Activated B cell treated with CpG ODN at 0.5 μM for 24 hours (primary cell): ENCODE results near the gene MGAT5. TPM values are rescaled to one million over a fixed set of nuclear protein-coding genes. Genes with fewer than 3 reads are reported as not detected.

Experiments
- ATAC-seq: fragments of 200-7000 bp; cut with Tn5 transposase; one replicate; pipeline ENCODE4 v1.10.0; 2021; ENCODE audit warnings: low read depth, mild to moderate bottlenecking, moderate library complexity
- CTCF ChIA-PET: fragments of 350-600 bp; sonication (Branson Sonifier 250); formaldehyde crosslinking; loops from one replicate; lab custom pipeline; 2021; ENCODE audit warnings: antibody characterized with exemption; lab: Charles Lee
- POLR2A ChIA-PET: fragments of 350-600 bp; sonication (Branson Sonifier 250); formaldehyde crosslinking; loops from one replicate; lab custom pipeline; 2021; ENCODE audit warnings: antibody characterized with exemption; lab: Charles Lee
- DNase-seq: peaks from one replicate; pipeline ENCODE4 v3.0.0; 2022
- H3K27ac Mint-ChIP-seq: one replicate; pipeline ENCODE4 v1.8.0; 2020; ENCODE audit warnings: mixed read lengths
- H3K27me3 Mint-ChIP-seq: one replicate; pipeline ENCODE4 v1.8.0; 2021; ENCODE audit warnings: mixed read lengths
- H3K36me3 Mint-ChIP-seq: one replicate; pipeline ENCODE4 v1.8.0; 2021; ENCODE audit warnings: low read depth, mixed read lengths
- H3K4me1 Mint-ChIP-seq: one replicate; pipeline ENCODE4 v1.8.0; 2021; ENCODE audit warnings: mixed read lengths
- H3K4me3 Mint-ChIP-seq: one replicate; pipeline ENCODE4 v1.8.0; 2020; ENCODE audit warnings: mild to moderate bottlenecking, mixed read lengths
- H3K9me3 Mint-ChIP-seq: one replicate; pipeline ENCODE4 v1.8.0; 2020; ENCODE audit warnings: mixed read lengths
- intact Hi-C: fragments of 100-400 bp; cut with micrococcal nuclease; formaldehyde crosslinking; loops from one replicate; pipeline ENCODE4 v1.15.1; 2024
- total RNA-seq: library from RNA; stranded (reverse); gene quantifications from 2 replicates; pipeline ENCODE4 v1.2.3, GENCODE V29; 2022
- TF ChIP-seq, protein P1 (sequence below): fragments of 200-600 bp; IDR thresholded peaks from one replicate; pipeline ENCODE4 v1.8.0; 2022; ENCODE audit warnings: antibody characterized with exemption, mild to moderate bottlenecking

MGAT5 gene
- total RNA-seq, 1 donor from 2014 or later: 66.7 TPM

DNA sequence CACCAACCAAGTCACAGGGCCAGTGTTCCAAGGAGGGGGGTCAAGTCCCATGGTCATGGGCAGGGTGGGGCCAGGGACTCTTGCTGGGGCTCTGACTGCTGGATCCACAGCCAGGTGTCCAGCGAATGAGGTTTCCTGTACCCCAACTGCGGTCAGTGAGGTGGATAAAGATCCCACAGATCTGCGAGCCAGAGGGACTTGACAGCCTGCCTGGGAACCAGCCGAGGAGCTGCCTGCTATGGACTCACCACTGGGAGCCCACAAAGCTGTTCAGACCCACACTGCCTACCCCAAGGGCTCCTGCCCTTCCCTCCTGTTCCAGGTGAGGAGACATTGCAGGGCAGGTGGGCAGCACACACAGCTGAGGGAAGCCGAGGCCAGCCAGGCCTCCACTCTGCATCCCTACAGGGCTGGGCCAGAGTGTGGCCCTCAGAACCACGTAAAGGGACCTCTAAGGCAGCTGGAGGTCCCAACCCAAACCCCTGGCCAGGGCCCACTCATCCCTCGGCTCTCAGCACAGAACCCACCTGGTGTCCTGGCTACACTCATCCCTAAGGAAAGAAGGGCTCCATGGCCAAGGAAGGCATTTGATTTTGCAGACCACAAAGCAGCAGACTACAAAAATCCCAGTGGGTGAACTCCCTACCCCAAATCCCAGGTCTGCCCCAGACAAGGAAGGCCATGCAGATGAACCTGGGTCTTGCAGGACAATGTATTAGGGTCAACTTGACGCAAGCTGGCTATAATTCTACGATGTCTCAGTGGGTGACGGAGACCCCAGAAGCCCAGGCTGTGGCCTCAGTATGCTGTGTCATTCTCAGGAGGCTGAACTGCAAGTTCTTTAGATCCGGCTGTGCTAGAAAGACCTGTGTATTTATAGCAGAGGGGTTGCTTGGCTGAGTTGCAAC lies 209.2 kb downstream of the MGAT5 start:
- ATAC-seq (no peak), DNase-seq (no peak)
- TF ChIP-seq, protein P1, sequence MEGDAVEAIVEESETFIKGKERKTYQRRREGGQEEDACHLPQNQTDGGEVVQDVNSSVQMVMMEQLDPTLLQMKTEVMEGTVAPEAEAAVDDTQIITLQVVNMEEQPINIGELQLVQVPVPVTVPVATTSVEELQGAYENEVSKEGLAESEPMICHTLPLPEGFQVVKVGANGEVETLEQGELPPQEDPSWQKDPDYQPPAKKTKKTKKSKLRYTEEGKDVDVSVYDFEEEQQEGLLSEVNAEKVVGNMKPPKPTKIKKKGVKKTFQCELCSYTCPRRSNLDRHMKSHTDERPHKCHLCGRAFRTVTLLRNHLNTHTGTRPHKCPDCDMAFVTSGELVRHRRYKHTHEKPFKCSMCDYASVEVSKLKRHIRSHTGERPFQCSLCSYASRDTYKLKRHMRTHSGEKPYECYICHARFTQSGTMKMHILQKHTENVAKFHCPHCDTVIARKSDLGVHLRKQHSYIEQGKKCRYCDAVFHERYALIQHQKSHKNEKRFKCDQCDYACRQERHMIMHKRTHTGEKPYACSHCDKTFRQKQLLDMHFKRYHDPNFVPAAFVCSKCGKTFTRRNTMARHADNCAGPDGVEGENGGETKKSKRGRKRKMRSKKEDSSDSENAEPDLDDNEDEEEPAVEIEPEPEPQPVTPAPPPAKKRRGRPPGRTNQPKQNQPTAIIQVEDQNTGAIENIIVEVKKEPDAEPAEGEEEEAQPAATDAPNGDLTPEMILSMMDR: no peak
- peaks cover 6% of the 10 kb centered on the region for H3K4me1 Mint-ChIP-seq
- POLR2A ChIA-PET: no interaction called here
- no peak overlapping the region for H3K4me3 Mint-ChIP-seq
- intact Hi-C loops: no loop called here
- no peaks in the 10 kb centered on the region for H3K9me3 Mint-ChIP-seq
- peaks cover 2% of the 10 kb centered on the region for H3K36me3 Mint-ChIP-seq
- no peaks in the 10 kb centered on the region for H3K27me3 Mint-ChIP-seq
- CTCF ChIA-PET: no interaction called here
- no peak overlapping the region for H3K27ac Mint-ChIP-seq

DNA sequence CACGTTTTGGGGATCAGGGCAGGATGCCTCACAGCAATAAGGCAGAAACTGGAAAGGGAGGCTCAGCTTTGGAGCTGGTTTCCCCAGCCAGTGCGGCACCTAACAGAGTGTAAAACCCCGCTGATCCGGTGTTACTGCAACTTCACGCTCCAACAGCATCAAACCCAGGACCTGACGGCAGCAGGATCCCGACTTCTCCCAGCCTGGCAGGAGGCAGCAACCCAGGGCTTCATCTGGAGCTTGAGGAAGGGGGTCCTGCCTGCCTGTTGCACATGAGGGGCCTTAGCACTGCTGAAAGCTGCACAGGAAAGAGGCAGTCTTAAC lies 209.8 kb downstream of the MGAT5 start:
- Mint-ChIP-seq H3K4me1 (peaks cover 6% of the 10 kb centered on the region), H3K27ac (no peak overlapping the region), H3K36me3 (peaks cover 2% of the 10 kb centered on the region), H3K4me3 (no peak overlapping the region), H3K9me3 (no peaks in the 10 kb centered on the region), H3K27me3 (no peaks in the 10 kb centered on the region)
- TF ChIP-seq, protein P1: no peak
- DNase-seq: no peak
- ChIA-PET CTCF (no interaction called here), POLR2A (no interaction called here)
- intact Hi-C loops: no loop called here
- no peak for ATAC-seq

DNA sequence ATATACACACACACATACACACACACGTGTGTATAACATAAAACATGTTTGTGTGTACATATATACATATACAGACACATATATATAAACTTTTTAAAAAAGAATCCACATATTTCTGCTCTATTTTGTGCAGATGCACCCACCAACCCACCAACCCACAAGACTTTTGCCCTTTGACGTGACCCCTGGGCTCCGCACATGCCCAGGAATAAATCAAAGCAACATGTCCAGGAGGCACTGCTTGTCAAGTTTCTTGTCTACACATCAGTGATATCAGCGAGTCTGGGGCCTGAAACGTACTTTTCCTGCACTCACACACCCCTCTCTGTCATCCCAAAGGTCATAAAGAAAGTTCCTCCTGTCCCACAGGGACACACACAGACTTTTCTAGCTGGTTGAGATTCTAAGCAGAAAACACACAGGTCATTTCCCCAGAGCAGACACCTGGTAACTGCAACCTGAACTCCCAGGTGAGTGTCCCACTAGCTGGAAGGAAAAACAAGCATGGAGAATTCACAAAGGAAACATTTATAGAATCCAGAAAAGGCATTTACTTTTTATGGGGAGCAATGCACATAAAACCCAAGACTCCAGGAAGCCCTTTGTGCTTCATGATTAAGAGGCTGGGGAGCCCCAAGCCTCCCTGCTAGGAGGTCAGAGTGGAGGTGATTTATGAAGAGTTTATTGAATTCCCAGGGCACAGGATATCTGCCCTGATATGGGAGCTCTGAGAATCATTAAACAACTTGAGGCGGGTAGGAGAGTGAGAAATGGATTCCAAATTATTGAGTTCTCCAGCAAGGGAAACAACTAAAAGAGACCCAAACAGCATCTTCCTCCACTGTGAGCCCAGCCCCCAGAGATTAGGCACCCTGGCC lies 211.6 kb downstream of the MGAT5 start:
- ATAC-seq: no peak
- intact Hi-C loops: loop anchor here (1.0 kb wide), 2 partner anchors 227 to 433 kb away; no protein-coding TSS in a partner anchor
- POLR2A ChIA-PET: no interaction called here
- Mint-ChIP-seq H3K27ac (no peak overlapping the region), H3K4me1 (peaks cover 4% of the 10 kb centered on the region), H3K9me3 (no peaks in the 10 kb centered on the region), H3K4me3 (no peak overlapping the region), H3K27me3 (no peaks in the 10 kb centered on the region), H3K36me3 (peaks cover 2% of the 10 kb centered on the region)
- CTCF ChIA-PET: interaction anchor here (1.2 to 1.8 kb wide), 2 partner anchors 301 to 433 kb away, joined by 3 to 4 read pairs; no protein-coding TSS in a partner anchor
- DNase-seq: no peak
- TF ChIP-seq, protein P1: no peak

DNA sequence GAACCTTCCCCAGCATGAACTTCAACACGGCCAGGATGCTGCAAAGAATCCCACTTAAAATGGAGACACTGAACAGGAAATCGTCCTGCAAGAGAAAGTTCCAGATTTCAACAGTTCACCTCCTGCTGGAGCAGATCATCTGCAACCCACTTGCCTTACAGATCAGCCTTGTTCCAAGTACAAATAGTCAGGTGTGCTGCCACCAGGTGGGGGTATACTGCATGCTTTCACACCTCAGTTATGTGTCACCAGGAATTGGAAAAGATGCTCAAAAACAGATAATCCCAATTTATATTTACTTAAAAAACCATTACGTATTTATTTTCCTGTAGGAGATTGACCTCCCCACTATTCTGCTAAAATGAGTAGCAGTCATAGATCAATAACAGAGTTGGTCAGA lies 212.3 kb downstream of the MGAT5 start:
- no peak overlapping the region for H3K4me3 Mint-ChIP-seq
- no peak overlapping the region for H3K27ac Mint-ChIP-seq
- H3K4me1 Mint-ChIP-seq: peaks cover 2% of the 10 kb centered on the region
- H3K36me3 Mint-ChIP-seq: peaks cover 2% of the 10 kb centered on the region
- ChIA-PET POLR2A (no interaction called here), CTCF (interaction anchor here (1.8 kb wide), 1 partner anchor 432 kb away, joined by 4 read pairs; no protein-coding TSS in a partner anchor)
- TF ChIP-seq, protein P1: no peak
- no peak for DNase-seq
- intact Hi-C loops: loop anchor here (1.0 kb wide), 2 partner anchors 226 to 432 kb away; no protein-coding TSS in a partner anchor
- ATAC-seq: no peak
- no peaks in the 10 kb centered on the region for H3K9me3 Mint-ChIP-seq
- H3K27me3 Mint-ChIP-seq: no peaks in the 10 kb centered on the region
